GM21737 (cell line): Measurements from ENCODE around the gene VPS9D1.
"Not testable (repeated sequence)": the region's sequence is repeated elsewhere in the genome, so short reads cannot be mapped to it uniquely, and the experiment has no call there.

ENCODE experiments used
- ATAC-seq: cut with Tn5 transposase; IDR thresholded peaks from one replicate; pipeline ENCODE4 v1.9.1; 2021; ENCODE audit warnings: mild to moderate bottlenecking, moderate library complexity; ENCODE audit not compliant: unreplicated experiment

VPS9D1 gene

GRCh38 chr16:89711601-89712273 lies 9.0 kb downstream of the VPS9D1 start:
- ATAC-seq: peak; percentile 43

GRCh38 chr16:89710709-89711564 lies 9.8 kb downstream of the VPS9D1 start:
- no peak for ATAC-seq

GRCh38 chr16:89709716-89710432 lies 10.8 kb downstream of the VPS9D1 start:
- no peak for ATAC-seq

DNA sequence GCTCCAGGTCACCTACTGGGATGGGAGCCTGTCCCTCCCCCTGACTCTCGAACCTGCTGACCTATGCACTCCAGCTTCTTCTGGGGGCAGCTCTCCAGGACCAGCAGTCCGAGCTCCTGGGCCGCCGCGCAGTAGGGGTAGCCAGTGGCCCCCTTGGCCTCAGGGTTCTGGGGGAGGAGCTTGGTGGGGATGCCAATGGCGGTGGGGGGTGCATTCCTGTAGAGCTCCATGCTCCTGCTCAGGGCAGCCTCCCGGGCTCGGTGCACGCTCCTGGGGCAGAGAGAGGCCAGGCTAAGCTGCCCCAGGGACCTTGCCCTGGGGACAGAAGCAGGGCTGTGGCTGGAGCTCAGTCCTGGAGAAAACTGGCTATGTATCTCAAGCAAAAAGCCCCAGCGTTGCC lies 11.5 kb downstream of the VPS9D1 start:
- no peak for ATAC-seq

GRCh38 chr16:89708481-89708931 lies 12.2 kb downstream of the VPS9D1 start:
- ATAC-seq: no peak

GRCh38 chr16:89707695-89708094 lies 13.0 kb downstream of the VPS9D1 start:
- no peak for ATAC-seq

GRCh38 chr16:89706518-89707260 lies 14.0 kb downstream of the VPS9D1 start:
- no peak for ATAC-seq

- no peak for ATAC-seq
Measured at GRCh38 chr16:89705006-89705405, 15.7 kb downstream of the VPS9D1 start.

DNA sequence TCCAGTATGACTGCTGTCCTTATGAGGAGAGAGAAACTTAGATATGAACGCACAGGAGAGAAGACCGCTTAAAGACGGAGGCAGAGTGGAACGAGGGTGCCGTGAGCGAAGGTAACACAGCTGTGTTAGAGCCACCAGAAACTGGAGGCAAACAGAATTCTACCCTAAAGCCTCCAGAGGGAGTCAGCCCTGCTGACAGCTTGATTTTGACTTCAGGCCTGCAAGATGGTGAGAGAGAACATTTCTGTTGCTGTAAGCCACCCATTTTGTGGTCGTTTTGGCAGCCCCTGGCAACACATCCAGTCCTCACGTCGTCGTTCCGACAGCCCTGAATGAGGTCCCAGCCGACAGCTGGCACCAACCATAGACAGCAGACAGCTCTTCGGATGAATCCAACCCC lies 16.4 kb downstream of the VPS9D1 start:
- no peak for ATAC-seq

DNA sequence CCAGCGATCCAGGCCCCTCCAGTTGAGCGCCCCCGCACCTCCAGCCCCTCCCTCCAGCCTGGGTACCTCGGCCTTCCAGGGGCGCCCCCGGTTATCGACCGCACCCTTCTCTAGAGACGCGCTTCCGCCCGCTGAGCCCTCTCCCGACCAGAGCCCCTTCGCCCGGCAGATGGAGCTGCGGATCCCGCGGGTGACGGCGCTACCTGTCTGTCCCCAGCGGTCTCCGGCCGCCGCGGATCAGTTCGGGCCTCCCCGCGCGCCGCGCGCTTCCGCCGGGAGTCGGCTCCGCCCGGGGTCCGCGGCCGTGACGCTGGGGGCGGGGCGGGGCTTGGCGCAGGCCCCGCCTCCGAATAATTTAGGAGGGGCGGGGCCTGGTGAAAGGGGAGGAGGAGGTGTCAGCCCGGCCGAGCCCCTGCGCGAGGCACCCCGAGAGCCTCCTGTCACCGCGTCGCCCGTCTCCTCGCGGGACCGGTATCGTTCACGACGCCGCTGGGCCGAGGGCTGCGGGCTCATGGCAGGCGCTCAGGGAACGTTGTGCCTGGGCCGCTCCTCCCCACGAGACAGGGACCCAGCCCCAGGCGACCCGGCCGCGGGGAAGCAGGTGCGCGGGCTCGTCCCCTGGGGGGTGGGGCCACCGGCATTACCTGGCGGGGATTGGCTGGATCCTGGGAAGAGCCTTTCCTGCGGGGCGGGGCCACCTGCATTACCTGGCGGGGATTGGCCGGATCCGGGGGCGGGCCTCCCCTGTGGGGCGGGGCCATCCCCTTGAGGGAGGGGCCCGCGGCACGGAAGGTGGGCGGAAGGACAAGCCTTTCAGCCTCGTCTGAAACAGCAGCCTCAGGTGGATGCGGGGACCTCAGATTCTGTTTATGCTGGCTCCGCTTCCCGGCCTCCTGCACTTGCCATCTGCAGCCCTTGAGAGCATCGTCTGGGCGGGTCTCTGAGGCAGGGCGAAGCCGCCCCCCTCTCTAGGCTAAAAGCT lies 19.0 kb downstream of the VPS9D1 start, which contains the start of gene SPATA2L:
Gene SPATA2L (minus strand): TSS at position 281 of the 982 bp plus-strand sequence. CDS start 473 bp downstream, outside the sequence.
- peak; percentile 58 for ATAC-seq

DNA sequence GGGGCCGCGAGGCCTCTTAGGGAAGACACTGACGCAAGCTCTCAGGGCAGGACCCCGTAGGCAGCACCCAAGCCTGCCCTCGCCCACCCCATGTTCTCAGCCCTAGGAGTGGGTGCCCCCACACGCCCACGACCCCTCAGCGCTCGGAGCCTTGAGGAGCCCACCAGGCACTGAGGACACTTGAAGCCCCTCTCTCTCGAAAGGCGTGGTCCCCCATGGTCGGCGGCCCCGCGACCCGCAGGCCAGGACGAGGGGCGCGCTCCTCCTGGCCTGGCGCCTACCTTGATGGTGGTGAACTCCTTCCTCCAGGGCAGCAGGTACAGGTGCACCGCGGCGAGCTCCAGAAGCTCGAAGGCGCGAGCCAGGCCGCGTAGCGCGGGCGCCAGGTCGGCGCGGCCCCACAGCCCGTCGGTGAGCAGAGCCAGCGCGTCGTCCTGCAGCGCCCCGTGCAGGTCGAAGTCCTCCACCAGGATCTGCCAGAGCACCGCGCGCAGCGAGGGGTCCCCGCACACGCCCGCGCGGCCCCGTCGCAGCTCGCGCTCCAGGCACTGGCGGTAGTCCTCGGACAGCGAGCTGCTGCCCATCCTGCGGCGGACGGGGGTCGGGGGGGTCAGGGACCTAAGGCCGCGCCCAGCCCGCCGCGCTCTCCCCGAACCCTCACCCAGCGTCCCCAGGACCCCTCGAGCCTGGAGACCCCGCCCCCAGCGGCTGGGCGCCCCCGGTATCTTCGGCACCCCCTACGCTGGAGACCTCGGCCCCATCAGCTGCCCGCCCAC lies 19.9 kb downstream of the VPS9D1 start:
- peak; percentile 4 for ATAC-seq

DNA sequence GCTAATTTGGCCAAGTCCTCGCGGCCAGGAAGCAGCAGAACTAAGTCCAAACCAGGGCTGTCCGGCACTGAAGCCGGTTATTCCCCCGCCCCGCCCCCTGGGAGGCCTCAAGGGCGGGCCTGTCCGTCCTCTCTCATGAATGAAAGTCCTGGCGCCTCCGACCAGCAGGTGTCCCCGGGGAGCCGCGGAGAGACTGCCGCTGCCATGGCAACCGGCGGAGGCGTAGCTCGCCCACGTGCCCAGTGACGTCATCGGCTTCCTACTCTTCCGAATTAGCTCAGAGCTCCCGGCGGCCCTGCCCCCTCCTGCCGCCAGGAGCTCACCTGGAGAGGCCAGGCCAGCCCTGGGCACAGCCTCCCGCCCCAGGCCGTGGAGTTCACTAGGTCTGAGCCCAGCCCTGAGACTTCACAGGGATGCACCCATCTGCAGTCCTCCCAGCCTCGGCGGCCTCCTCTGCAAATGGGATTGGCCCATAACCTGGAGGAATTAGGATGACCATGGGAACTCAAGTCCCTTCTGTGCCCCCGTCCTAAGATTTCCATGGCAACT lies 20.5 kb downstream of the VPS9D1 start:
- peak; percentile 44 for ATAC-seq

GRCh38 chr16:89699629-89700099 lies 21.0 kb downstream of the VPS9D1 start:
- ATAC-seq: not testable (repeated sequence)

DNA sequence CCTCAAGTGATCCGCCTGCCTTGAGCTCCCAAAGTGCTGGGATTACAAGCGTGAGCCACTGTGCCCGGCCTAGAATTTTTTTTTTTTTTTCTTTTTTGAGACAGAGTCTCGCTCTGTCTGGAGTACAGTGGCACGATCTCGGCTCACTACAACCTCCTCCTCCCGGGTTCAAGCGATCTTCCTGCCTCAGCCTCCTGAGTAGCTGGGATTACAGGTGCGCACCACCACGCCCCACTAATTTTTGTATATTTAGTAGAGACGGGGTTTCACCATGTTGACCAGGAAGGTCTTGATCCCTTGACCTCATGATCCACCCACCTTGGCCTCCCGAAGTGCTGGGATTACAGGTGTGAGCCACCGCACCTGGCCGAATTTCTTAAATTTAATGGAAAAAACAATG lies 22.0 kb downstream of the VPS9D1 start:
- ATAC-seq: not testable (repeated sequence)

- ATAC-seq: no peak
Measured at GRCh38 chr16:89697616-89698331, 22.9 kb downstream of the VPS9D1 start.

DNA sequence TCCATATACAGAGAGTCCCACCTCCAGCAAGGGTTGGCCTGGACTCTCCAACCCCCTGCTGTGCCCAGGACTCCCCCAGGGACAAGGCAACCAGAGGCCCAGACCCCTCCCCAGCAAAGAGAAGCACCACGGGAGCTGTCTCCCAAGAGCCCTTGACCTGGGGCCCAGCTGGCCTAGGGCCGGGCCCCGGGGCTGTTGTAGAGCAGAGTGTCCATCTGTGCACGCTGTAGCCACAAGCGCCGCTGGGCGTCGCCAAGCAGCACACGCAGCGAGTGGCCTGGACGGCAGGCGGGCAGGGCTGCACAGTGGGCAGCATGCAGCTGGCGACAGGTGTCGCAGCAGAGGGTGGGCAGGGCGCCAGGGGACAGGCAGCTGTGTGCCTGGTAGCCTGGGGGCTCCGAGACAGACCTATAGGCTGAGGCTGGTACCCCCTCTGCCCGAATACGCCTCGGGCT lies 23.5 kb downstream of the VPS9D1 start:
- no peak for ATAC-seq

- no peak for ATAC-seq
Measured at GRCh38 chr16:89696670-89697128, 24.0 kb downstream of the VPS9D1 start.
